ENCODE results near the gene OMD. TPM values are rescaled to one million over a fixed set of nuclear protein-coding genes. Genes with fewer than 3 reads are reported as not detected.

The OMD gene
- total and polyA plus RNA-seq, 9 of the 15 experiments (the other 6 are each of a cell fraction or from before 2014, with no cell fraction given), result 0.21 TPM; not detected in 8

- TF ChIP-seq REST (IDR thresholded peaks at IDR 0.05; ENCODE audit: borderline replicate concordance) (peak; percentile 16; the same call in 1 of the 2 replicates), REST (CRISPR knock-in tag; IDR thresholded peaks at IDR 0.05; ENCODE audit: low read depth) (no peak), TBL1XR1 (IDR thresholded peaks at IDR 0.05; ENCODE audit: low read length in 2 of 2) (no peak), MYC (IDR thresholded peaks at IDR 0.05; ENCODE audit: low read depth, low read length) (no peak), MYC (CRISPR knock-in tag; IDR thresholded peaks at IDR 0.05; ENCODE audit: borderline replicate concordance, low read depth) (no peak), ARID1B (IDR thresholded peaks at IDR 0.05) (no peak), SRF (CRISPR knock-in tag; IDR thresholded peaks at IDR 0.05) (no peak), HDAC2 (IDR thresholded peaks at IDR 0.05) (no peak), ZNF3 (CRISPR knock-in tag; IDR thresholded peaks at IDR 0.05) (no peak), SPI1 (IDR thresholded peaks at IDR 0.05; ENCODE audit: borderline replicate concordance, low read depth, low read length) (no peak), C11orf30 (IDR thresholded peaks at IDR 0.05; ENCODE audit: low read depth) (peak; percentile 74; the same call in 1 of the 2 replicates), BRCA1 (IDR thresholded peaks at IDR 0.05) (no peak), BRCA1 (CRISPR knock-in tag; IDR thresholded peaks at IDR 0.05) (no peak)
- TF ChIP-seq, protein P1, sequence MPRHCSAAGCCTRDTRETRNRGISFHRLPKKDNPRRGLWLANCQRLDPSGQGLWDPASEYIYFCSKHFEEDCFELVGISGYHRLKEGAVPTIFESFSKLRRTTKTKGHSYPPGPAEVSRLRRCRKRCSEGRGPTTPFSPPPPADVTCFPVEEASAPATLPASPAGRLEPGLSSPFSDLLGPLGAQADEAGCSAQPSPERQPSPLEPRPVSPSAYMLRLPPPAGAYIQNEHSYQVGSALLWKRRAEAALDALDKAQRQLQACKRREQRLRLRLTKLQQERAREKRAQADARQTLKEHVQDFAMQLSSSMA (CRISPR knock-in tag; IDR thresholded peaks at IDR 0.05), result no peak
- TF ChIP-seq, protein P2, sequence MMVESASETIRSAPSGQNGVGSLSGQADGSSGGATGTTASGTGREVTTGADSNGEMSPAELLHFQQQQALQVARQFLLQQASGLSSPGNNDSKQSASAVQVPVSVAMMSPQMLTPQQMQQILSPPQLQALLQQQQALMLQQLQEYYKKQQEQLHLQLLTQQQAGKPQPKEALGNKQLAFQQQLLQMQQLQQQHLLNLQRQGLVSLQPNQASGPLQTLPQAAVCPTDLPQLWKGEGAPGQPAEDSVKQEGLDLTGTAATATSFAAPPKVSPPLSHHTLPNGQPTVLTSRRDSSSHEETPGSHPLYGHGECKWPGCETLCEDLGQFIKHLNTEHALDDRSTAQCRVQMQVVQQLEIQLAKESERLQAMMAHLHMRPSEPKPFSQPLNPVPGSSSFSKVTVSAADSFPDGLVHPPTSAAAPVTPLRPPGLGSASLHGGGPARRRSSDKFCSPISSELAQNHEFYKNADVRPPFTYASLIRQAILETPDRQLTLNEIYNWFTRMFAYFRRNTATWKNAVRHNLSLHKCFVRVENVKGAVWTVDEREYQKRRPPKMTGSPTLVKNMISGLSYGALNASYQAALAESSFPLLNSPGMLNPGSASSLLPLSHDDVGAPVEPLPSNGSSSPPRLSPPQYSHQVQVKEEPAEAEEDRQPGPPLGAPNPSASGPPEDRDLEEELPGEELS (CRISPR knock-in tag; IDR thresholded peaks at IDR 0.05; ENCODE audit: borderline replicate concordance), result no peak
- TF ChIP-seq, protein P3, sequence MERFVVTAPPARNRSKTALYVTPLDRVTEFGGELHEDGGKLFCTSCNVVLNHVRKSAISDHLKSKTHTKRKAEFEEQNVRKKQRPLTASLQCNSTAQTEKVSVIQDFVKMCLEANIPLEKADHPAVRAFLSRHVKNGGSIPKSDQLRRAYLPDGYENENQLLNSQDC (CRISPR knock-in tag; IDR thresholded peaks at IDR 0.05), result no peak
- TF ChIP-seq, protein P4, sequence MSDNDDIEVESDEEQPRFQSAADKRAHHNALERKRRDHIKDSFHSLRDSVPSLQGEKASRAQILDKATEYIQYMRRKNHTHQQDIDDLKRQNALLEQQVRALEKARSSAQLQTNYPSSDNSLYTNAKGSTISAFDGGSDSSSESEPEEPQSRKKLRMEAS (CRISPR knock-in tag; IDR thresholded peaks at IDR 0.05), result no peak
These were observed 14.7 kb upstream of the OMD start (continued) for GRCh38 chr9:92438900-92439526.
